Hematopoietic multipotent progenitor cell treated with erythropoietin and hydrocortisone succinate and interleukin-3 and kit ligand, for 15 days (in vitro differentiated cells): ENCODE measurements around the gene TRERF1.
"Not testable (repeated sequence)": the region's sequence is repeated elsewhere in the genome, so short reads cannot be mapped to it uniquely, and the experiment has no call there.

Experiments used
- DNase-seq: peaks from one replicate; pipeline ENCODE4 v3.0.0-alpha.2; 2015; ENCODE audit warnings: low spot score

The TRERF1 gene, protein sequence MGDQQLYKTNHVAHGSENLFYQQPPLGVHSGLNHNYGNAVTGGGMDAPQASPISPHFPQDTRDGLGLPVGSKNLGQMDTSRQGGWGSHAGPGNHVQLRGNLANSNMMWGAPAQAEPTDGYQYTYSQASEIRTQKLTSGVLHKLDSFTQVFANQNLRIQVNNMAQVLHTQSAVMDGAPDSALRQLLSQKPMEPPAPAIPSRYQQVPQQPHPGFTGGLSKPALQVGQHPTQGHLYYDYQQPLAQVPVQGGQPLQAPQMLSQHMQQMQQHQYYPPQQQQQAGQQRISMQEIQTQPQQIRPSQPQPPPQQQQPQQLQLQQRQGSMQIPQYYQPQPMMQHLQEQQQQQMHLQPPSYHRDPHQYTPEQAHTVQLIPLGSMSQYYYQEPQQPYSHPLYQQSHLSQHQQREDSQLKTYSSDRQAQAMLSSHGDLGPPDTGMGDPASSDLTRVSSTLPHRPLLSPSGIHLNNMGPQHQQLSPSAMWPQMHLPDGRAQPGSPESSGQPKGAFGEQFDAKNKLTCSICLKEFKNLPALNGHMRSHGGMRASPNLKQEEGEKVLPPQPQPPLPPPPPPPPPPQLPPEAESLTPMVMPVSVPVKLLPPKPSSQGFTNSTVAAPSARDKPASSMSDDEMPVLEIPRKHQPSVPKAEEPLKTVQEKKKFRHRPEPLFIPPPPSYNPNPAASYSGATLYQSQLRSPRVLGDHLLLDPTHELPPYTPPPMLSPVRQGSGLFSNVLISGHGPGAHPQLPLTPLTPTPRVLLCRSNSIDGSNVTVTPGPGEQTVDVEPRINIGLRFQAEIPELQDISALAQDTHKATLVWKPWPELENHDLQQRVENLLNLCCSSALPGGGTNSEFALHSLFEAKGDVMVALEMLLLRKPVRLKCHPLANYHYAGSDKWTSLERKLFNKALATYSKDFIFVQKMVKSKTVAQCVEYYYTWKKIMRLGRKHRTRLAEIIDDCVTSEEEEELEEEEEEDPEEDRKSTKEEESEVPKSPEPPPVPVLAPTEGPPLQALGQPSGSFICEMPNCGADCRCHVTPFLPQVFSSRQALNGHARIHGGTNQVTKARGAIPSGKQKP (N-terminal part only)

DNA sequence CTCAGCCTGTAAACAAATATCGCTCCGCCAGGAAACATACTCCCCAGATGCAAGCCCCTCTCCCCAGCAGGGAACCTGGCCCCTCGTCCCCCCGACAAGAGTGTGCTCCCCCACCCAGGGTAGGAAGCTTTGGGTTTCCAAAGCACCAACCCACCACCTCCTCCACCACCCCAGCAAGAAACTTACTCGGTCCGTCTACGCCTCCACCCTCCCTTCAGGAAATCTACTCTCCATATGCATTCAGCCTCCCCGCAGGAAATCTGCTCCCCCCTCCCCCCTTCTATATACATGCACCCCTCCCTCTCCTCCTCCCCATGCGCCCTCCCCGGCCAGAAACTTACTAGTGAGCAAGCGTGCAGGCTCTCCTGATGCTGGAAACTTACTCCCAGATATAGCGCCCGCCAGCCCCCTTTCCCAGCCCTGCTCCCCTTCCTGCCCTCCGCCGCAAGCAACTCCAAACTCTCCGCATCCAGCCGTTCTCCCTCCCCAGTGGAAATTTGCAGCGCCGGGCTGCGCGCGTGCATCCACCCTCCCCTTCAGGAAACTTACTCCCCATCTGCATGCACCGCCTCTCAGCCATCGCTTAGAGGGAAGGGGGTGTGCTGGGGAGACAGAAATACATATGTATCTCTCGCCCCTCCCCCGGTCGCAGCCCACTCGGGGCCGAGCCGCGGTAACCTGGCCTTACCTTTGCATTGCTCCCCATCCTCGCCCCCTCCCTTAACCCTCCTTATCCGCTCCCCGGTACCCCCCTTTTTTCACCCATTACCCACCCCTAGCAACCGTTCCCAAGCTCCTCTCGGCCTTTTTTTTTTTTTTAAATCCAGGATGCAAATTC lies at the start of gene TRERF1:
Gene TRERF1 (minus strand): TSS at position 594 of the 838 bp plus-strand sequence. CDS start 182,336 bp downstream, outside the sequence.
- no peak for DNase-seq

DNA sequence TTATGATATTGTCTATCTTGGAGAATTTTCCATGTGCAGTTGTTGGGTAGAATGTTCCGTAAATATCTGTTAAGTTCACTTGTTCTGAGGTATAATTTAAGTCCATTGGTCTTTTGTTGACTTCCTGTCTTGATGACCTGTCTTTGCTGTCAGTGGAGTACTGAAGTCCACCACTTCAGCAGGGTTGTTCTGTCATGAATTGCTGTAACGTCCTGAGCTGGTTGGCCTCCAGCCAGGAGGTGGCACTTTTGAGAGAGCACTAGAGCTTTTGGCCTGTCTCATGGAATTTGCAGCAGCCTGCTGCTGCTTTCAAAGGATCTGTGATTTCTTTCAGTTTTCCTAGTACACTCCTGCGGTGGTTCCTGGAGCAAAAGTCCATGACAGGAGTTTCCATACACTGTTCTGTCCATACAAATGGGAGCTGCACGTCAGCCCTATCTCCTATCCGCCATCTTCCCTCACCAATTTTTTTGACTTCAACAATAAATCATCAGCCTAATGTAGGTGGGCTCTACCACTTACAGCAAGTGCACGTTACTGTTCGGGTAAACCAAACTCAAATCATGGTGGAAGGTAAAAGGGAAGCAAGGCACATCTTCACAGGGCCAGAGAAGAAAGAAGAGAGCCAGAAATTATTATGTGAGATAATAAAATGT lies 46.9 kb upstream of the TRERF1 start:
- no peak for DNase-seq

DNA sequence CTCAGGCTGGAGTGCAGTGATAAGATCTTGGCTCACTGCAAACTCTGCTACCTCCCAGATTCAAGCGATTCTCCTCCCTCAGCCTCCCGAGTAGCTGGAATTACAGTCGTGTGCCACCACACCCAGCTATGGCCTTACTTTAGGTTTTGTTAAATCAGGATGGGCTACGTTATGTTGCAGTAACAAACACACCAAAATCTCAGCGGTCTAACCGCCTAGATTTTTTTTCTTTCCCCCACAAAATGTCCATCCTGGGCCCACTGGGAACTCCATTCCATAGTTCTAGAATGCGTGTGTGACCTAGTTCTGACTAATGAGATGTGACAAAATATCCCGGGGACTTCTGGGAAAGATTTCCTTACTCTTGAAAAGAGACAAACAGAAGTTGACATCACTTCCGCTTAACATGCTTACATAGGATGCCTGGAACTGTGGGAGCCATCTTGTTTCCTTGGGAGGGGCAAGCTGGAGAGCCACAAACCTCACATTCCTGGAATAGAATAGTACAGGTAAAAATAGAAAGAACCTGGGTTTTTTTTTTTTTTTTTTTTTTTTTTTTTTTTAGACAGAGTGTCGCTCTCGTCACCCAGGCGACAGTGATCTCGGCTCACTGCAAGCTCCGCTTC lies 42.3 kb upstream of the TRERF1 start:
- no peak for DNase-seq

DNA sequence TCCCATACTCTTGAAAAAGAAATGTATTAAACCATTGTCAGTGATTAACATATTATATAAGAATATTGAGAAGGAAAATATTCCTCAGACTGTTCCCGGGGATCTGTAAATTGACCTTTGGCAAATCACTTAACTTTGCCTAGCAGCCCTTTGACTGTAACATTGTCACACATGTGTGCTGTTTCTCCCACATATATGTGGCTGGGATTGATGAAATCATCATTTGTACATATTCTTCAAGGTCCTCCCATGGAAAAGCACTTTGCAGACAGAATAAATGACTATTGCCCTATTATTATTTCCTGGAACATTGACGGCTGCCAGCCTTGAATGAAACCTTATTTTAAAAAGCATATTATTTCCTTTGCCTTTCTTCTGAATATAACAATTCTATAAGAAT lies 36.4 kb upstream of the TRERF1 start:
- no peak for DNase-seq

DNA sequence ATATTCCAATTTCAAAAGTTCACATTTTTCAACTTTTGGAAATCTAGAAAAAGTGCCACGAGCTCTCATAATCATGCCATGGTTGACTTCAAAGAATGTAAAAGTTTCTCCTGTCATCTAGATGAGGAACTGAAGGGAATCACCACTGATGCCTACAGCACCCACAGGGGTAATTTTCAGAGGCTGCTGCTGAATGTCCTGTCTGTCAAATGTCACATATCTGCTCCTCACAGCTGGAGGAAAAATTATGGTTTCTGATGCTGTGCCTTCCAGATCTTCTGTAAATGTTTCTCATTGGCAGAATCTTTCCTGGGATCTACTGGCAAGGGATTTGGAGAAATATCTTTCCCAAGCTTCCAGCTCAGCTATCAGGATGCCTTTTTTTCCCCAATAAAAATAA lies 32.5 kb upstream of the TRERF1 start:
- no peak for DNase-seq

DNA sequence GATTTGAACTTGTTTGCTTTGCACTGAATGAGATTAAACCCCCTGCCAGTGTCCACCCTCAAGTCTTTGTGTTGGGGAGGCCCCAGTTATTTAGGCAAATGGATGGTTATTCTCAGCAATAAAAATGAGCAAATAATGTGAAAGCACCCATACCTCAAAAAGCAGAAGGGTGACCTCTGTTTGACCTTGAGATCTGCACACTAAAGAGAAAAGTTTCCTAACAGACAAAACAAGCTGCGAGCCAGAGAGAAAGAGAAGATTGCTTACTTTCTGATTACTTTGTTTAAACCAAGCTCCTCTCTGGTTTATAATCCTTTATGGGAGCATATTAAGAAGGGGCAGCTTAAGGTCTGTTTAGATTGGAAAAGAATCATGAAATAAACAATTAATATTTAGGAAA lies 30.4 kb upstream of the TRERF1 start:
- DNase-seq: no peak

DNA sequence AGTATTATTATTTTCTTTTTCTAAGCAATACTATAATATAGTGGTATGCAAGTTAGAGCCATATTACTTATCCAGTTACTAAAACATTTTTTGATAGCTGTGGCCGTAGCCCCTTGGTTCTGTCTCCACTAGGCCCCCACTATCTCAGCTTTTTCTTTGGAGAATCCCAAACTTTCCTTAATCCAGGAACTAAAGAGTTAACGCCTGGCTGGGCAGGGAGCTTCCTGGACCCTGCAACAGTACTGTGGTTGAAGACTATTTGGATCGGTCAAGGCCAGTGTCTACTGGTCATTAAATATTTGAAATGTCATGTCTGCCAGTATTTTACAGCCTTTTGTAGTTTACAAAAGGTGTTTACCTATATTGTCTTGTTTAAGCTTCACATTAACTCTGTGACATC lies 20.0 kb upstream of the TRERF1 start:
- DNase-seq: no peak

DNA sequence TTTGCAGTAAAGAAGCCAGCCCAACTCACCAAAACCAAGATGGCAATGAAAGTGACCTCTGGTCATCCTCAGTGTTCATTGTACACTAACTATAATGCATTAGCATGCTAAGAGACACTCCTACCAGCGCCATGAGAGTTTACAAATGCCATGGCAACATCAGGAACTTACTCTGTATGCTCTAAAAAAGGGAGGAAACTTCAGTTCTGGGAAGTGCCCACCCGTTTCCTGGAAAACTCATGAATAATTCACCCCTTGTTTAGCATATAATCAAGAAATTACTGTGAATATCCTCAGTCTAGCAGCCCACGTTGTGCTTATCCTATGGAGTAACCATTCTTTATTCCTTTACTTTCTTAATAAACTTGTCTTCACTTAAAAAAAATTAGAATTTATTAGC lies 19.4 kb upstream of the TRERF1 start:
- DNase-seq: no peak

DNA sequence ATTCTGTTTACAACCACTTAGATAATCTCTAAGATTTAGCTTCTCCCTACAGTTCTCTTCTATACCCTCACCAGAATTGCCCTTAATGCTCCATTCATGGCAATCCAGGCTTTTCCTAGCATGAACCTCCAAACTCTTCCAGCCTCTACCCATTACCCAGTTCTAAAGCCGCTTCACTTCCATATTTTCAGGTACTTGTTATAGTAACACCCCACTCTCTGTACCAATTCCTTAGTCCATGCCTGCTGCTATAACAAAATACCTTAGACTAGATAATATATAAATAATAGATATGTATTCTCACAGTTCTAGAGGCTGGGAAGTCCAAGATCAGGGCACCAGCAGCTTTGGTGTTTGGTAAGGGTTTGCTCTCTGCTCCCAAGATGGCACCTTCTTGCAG lies 16.5 kb upstream of the TRERF1 start:
- DNase-seq: no peak

DNA sequence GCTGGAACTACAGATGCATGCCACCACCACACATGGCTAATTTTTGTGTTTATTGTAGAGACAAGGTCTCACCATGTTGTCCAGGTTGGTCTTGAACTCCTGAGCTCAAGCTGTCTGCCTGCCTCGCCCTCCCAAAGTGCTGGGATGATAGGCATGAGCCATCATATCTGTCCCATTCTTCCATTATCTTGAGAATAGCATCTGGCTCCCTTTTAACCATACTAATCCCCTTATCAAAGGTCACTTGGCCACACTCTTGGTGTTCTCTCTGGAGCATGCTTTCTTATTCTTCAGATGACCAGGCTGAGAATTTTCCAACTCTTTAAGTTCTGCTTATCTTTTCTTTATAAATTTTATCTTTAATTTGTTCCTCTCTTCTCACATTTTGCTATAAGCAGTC lies 15.9 kb upstream of the TRERF1 start:
- DNase-seq: no peak

DNA sequence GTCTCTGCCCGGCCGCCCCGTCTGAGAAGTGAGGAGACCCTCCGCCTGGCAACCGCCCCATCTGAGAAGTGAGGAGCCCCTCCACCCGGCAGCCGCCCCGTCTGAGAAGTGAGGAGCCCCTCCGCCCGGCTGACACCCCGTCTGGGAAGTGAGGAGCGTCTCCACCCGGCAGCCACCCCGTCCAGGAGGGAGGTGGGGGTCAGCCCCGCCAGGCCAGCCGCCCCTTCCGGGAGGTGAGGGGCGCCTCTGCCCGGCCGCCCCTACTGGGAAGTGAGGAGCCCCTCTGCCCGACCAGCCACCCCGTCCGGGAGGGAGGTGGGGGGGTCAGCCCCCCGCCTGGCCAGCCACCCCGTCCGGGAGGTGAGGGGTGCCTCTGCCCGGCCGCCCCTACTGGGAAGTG lies 14.7 kb upstream of the TRERF1 start:
- not testable (repeated sequence) for DNase-seq

DNA sequence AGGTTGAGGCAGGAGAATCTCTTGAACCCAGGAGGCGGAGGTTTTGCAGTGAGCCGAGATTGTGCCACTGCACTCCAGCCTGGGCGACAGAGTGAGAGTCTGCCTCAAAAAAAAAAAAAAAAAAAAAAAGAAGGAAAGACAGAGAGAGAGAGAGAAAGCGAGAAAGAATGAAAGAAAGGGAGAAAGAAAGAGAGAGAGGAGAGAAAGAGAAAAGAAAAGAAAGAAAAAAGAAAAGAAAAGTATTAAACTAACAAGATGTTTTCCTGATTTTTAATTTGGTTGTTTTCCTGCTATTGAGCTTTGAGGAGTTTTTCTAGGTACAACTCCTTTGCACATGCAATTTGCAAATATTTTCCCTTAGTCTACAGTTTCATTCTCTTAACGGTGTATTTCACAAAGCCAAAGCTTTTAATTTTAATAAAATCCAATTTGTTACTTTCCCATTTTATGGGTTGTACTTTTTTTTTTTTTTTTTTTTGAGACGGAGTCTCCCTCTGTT lies 10.8 kb upstream of the TRERF1 start:
- no peak for DNase-seq

DNA sequence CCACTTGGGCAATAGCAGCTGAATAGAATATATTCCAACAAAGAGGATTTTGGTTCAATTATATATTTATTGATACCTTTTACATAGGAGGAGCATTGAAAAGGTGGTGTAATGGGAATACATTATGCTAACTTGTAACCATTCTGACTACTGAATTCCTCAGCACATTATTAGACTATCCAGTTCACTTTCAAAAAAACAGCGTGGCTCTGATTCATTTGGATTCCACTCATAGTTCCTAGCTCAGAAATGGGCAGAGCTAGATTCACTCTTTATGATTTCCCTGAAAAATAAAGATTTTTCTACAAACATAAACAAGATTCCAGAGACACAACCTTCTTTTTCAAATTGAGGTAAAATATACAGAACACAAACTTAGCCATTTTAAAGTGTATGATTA lies 9.2 kb upstream of the TRERF1 start:
- no peak for DNase-seq

DNA sequence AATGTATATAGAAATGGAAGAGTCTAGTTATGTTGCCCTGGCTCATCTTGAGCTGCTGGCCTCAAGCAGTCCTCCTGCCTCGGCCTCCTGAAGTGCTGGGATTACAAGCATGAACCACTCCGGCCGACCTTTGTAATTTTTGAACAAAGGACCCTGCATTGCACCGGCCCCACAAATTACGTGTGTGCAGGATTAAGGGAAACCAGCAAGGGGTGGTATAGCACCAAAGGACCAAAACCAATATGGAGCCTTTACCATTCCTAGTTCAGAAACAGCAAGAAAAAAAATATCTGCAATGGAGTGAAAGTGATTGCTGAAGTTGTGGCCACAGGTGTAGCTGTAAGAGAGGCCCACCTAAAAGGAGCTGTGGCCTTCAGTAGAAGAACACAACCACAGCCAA lies 8.2 kb upstream of the TRERF1 start:
- no peak for DNase-seq

DNA sequence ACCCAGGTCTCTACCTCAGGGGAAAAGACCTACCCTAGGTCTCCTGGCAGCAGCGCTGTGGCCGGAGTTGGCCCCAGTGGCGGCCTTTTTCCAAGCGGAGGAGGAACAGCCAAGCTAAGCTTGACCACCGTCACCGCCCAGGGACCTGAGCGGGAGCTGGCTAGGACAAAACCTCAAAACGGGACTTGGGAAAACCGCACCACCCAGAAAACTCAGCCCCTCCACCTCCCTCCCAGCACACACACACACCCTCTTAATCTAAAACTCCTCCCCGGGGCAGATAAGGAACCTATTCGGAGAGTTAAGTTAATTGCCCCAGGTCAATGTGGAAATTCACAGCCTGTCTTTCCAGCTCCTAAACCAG lies 2.7 kb upstream of the TRERF1 start:
- no peak for DNase-seq

DNA sequence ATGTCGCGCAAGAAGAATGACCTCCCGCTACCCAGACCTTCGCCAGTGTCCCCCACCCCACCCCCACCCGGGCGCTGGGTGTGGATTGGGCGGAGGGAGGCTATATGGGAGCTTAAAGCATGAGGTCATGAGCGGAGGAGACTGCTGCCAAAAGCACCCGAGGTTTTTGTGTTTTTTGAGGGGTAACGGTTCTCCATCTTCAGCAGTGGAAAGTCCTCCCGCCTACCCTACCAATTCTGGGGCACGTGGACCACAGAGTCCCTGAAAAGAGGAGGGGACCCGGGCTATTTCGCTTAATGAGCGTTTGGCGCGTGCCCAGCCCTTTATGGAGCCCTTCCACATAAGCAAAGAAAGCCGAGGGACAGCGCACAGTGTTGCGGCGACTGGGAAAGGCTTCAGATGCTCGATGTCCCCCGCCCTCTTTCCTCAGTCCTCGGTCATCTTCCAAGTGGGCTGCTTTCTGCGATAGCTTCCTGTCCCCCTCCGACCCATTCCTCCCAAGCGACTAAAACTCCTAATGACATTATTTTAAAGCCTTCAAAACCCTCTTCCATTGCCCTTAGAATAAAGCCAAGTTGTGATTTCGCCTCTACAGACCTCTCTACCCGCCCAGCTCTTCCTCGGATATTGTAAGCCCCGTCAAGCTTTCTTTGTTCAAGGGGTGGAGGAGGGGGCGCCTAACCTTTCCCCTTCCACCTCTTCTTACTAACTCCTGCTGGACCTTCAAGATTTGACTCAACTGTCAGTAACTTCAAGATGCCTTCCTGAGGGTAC lies 2.1 kb upstream of the TRERF1 start:
- DNase-seq: no peak

DNA sequence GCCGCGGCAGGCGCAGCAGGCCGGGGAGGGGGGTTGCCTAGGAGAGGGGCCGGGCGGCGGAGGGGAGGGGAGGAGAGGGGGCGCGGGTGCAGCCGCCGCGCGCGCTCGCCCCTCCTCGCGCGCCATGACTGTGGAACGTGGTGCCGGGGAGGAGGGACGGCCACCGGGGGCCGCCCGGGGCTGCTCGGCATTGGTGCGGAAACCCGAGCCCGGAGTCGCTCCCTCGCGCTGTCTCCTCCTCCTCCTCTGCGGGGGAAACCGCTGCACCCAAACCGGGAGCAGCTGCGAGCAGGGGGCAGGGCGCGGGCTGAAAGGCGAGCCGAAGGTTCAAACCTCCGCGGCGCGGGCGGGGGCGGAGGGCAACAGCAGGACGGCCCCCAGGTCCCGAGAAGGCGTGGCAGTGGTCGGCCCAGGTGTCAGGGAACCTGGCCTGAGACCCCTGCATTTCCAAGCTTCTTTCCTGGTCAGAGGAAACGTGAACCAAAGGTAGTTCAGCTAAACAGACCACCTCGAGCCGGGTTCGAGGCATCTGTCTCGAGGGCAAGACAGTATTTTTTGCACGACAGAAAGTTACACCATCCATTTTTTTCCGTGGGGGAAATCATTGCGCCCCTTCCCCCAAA lies 1.4 kb upstream of the TRERF1 start:
- no peak for DNase-seq

DNA sequence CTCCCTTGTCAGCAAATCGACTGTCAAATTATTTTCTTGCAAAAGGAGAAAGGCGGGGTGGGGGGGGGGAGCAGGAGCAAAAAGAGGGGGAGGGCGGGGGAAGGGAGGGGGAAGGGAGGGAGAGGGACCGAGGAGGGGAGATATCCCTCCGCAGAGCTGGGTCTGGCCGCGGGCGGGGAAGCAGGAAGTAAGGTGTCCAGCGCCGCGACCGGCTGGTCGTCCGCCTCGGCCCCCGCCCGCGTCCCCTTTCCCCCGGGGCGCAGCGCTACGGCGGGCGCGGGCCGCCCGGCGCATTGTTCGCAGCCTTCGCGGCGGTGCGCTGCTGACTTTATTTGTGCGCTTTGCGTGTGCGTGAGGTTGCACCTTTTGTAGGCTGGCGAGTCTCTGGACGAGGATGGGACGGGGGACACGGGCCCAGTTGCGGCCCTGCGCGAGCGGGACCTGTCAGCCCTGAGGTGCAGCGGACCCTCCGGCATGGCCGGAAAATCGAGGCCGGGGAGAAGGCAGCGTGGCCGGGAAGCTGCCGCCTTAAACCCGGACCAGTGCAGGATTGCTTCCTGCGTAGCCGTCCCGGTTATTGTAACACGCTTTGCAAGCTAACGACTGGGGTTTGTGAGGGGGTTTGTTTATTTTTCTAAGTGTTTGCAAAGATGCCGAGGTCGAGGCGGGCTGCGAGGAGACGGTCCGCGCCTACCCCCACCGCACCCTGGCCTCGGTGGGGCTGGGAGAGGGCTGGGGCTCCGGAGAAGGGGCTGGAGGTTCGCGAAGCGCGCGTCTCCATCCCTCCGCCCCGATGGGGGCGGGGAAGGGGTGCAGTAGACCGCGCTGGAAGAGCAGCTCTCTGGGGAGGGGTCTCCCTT lies 675 bp upstream of the TRERF1 start:
- no peak for DNase-seq
